K562 (cell line): ENCODE data around the gene MAP3K12. TPM values are rescaled to one million over a fixed set of nuclear protein-coding genes. Genes with fewer than 3 reads are reported as not detected.

ENCODE experiments used
- AFF4 ChIP-seq: sonication (generic); formaldehyde crosslinking; IDR thresholded peaks from 2 replicates; pipeline ENCODE4 v1.8.0; 2023; ENCODE audit warnings: mild to moderate bottlenecking, missing genetic modification reagents
- E2F4 ChIP-seq: sonication (generic); formaldehyde crosslinking; IDR thresholded peaks from 2 replicates; pipeline ENCODE4 v1.8.0; 2022; ENCODE audit warnings: mild to moderate bottlenecking, low read depth, missing genetic modification reagents
- HNRNPLL ChIP-seq: fragments of 200-400 bp; formaldehyde crosslinking; IDR thresholded peaks from 2 replicates; pipeline ENCODE4 v1.6.1; 2017; ENCODE audit warnings: low read length, low read depth, mild to moderate bottlenecking; ENCODE audit not compliant: poor library complexity, severe bottlenecking
- IRF1 ChIP-seq: sonication (generic); formaldehyde crosslinking; IDR thresholded peaks from 2 replicates; pipeline ENCODE4 v1.8.0; 2022; ENCODE audit warnings: missing genetic modification reagents, mild to moderate bottlenecking, borderline replicate concordance
- MITF ChIP-seq: IDR thresholded peaks from 2 replicates; pipeline ENCODE4 v1.6.1; 2014; ENCODE audit warnings: antibody characterized with exemption
- TCF3 ChIP-seq: sonication (generic); formaldehyde crosslinking; IDR thresholded peaks from 2 replicates; pipeline ENCODE4 v1.4.0; 2020; ENCODE audit warnings: mild to moderate bottlenecking, missing genetic modification reagents
- ZKSCAN1 ChIP-seq: fragments of 150-350 bp; IDR thresholded peaks from 2 replicates; pipeline ENCODE4 v1.6.1; 2016; ENCODE audit warnings: low read depth, low read length
- ZNF384 ChIP-seq: IDR thresholded peaks from 2 replicates; pipeline ENCODE4 v1.6.1; 2012; ENCODE audit warnings: low read depth, low read length, improper control_type of control experiment
- polyA plus RNA-seq, 8 experiments: library from polyadenylated mRNA; depleted of rRNA in 4 of 8; stranded (reverse) in 5 of 8; unstranded in 3 of 8; fragments of >200 nt; fragmentation: Nextera tagmentation in 2 of 8; fragmentation: Illumina TruSeq in 1 of 8; extraction: Ambion mirVana in 2 of 8; extraction: Trizol in 1 of 8; gene quantifications; 2 replicates each; pipeline versions ENCODE4 v1.2.1 to v1.2.3, GENCODE V29; 2011 to 2014; ENCODE audit warnings: inconsistent platforms in 1 of 8, missing spikeins in 1 of 8
- total RNA-seq, 7 experiments: library from RNA; depleted of rRNA in 6 of 7; stranded (reverse); fragments of >200 nt in 6 of 7; fragmentation: Illumina TruSeq in 2 of 7; extraction: Trizol in 2 of 7; gene quantifications; 2 replicates each; pipeline versions ENCODE4 v1.2.1 to v1.2.3, GENCODE V29; 2011 to 2021; ENCODE audit warnings: low replicate concordance in 1 of 7
- TF ChIP-seq, protein P1 (sequence below): sonication (generic); formaldehyde crosslinking; IDR thresholded peaks from 2 replicates; pipeline ENCODE4 v1.8.0; 2022; ENCODE audit warnings: mild to moderate bottlenecking, missing genetic modification reagents
- TF ChIP-seq, protein P2 (sequence below): sonication (generic); formaldehyde crosslinking; IDR thresholded peaks from 2 replicates; pipeline ENCODE4 v1.4.0; 2020; ENCODE audit warnings: mild to moderate bottlenecking, missing genetic modification reagents
- TF ChIP-seq, protein P3 (sequence below): fragments of 450-650 bp; IDR thresholded peaks from 2 replicates; pipeline ENCODE4 v1.6.1; 2016; ENCODE audit warnings: missing biosample characterization, missing genetic modification characterization
- TF ChIP-seq, protein P4 (sequence below): fragments of 450-650 bp; IDR thresholded peaks from 2 replicates; pipeline ENCODE4 v1.6.1; 2017; ENCODE audit warnings: mild to moderate bottlenecking, moderate library complexity

MAP3K12 gene
- total and polyA plus RNA-seq, 9 of the 15 experiments (the other 6 are each of a cell fraction or from before 2014, with no cell fraction given) = 0.10 to 2.4 (median 1.6) TPM

- TF ChIP-seq, protein P1, sequence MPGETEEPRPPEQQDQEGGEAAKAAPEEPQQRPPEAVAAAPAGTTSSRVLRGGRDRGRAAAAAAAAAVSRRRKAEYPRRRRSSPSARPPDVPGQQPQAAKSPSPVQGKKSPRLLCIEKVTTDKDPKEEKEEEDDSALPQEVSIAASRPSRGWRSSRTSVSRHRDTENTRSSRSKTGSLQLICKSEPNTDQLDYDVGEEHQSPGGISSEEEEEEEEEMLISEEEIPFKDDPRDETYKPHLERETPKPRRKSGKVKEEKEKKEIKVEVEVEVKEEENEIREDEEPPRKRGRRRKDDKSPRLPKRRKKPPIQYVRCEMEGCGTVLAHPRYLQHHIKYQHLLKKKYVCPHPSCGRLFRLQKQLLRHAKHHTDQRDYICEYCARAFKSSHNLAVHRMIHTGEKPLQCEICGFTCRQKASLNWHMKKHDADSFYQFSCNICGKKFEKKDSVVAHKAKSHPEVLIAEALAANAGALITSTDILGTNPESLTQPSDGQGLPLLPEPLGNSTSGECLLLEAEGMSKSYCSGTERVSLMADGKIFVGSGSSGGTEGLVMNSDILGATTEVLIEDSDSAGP (CRISPR knock-in tag) = no peak
- TF ChIP-seq AFF4 (CRISPR knock-in tag) = peak; percentile 86
- no peak for TF ChIP-seq TCF3 (CRISPR knock-in tag)
- TF ChIP-seq, protein P2, sequence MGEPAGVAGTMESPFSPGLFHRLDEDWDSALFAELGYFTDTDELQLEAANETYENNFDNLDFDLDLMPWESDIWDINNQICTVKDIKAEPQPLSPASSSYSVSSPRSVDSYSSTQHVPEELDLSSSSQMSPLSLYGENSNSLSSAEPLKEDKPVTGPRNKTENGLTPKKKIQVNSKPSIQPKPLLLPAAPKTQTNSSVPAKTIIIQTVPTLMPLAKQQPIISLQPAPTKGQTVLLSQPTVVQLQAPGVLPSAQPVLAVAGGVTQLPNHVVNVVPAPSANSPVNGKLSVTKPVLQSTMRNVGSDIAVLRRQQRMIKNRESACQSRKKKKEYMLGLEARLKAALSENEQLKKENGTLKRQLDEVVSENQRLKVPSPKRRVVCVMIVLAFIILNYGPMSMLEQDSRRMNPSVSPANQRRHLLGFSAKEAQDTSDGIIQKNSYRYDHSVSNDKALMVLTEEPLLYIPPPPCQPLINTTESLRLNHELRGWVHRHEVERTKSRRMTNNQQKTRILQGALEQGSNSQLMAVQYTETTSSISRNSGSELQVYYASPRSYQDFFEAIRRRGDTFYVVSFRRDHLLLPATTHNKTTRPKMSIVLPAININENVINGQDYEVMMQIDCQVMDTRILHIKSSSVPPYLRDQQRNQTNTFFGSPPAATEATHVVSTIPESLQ (CRISPR knock-in tag) = 0 out of 2 replicates have a peak, but pooled peaks have one; percentile 31
- TF ChIP-seq, protein P3, sequence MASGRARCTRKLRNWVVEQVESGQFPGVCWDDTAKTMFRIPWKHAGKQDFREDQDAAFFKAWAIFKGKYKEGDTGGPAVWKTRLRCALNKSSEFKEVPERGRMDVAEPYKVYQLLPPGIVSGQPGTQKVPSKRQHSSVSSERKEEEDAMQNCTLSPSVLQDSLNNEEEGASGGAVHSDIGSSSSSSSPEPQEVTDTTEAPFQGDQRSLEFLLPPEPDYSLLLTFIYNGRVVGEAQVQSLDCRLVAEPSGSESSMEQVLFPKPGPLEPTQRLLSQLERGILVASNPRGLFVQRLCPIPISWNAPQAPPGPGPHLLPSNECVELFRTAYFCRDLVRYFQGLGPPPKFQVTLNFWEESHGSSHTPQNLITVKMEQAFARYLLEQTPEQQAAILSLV (tag) = peak; percentile 53; the same call in 1 of the 2 replicates
- peak; percentile 37; the same call in 1 of the 2 replicates for TF ChIP-seq E2F4 (CRISPR knock-in tag)
- peak; percentile 58 for TF ChIP-seq ZNF384
- no peak for TF ChIP-seq HNRNPLL
- TF ChIP-seq ZKSCAN1 = no peak
- TF ChIP-seq, protein P4, sequence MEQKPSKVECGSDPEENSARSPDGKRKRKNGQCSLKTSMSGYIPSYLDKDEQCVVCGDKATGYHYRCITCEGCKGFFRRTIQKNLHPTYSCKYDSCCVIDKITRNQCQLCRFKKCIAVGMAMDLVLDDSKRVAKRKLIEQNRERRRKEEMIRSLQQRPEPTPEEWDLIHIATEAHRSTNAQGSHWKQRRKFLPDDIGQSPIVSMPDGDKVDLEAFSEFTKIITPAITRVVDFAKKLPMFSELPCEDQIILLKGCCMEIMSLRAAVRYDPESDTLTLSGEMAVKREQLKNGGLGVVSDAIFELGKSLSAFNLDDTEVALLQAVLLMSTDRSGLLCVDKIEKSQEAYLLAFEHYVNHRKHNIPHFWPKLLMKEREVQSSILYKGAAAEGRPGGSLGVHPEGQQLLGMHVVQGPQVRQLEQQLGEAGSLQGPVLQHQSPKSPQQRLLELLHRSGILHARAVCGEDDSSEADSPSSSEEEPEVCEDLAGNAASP = no peak
- no peak for TF ChIP-seq IRF1 (CRISPR knock-in tag)
- peak; percentile 53; the same call in 1 of the 2 replicates for TF ChIP-seq MITF
Measured at GRCh38 chr12:53500142-53500775, 1.0 kb upstream of the MAP3K12 start (continued).
